H1 (cell line): Measurements from ENCODE around the gene MCM5. TPM values are rescaled to one million over a fixed set of nuclear protein-coding genes. Genes with fewer than 3 reads are reported as not detected.

Source experiments
- ASH2L ChIP-seq: fragments of 200-600, 300-600 bp; sonication (generic); IDR thresholded peaks from one replicate; pipeline ENCODE4 v1.7.1; 2017; ENCODE audit warnings: low read length
- CBX5 ChIP-seq: fragments of 300-800, 300-1000 bp; sonication (generic); IDR thresholded peaks from 2 replicates; pipeline ENCODE4 v1.7.1; 2016; ENCODE audit warnings: antibody characterized with exemption, low read length, low read depth
- EGR1 ChIP-seq: IDR thresholded peaks from 2 replicates; pipeline ENCODE4 v1.6.1; 2011; ENCODE audit warnings: low read depth, low read length, borderline replicate concordance
- EZH2 ChIP-seq: fragments of 200-600 bp; sonication (generic); IDR thresholded peaks from 2 replicates; pipeline ENCODE4 v1.7.1; 2012; ENCODE audit warnings: low read depth, mild to moderate bottlenecking, moderate library complexity, low read length, inconsistent platforms; ENCODE audit not compliant: severe bottlenecking
- JUN ChIP-seq: IDR thresholded peaks from 2 replicates; pipeline ENCODE4 v1.6.1; 2011; ENCODE audit warnings: low read depth, mild to moderate bottlenecking, improper control_type of control experiment, low read length
- RBBP5 ChIP-seq: IDR thresholded peaks from 2 replicates; pipeline ENCODE4 v1.7.1; 2012; ENCODE audit warnings: low read depth, mild to moderate bottlenecking, inconsistent platforms, low read length, moderate library complexity, borderline replicate concordance
- SUZ12 ChIP-seq: fragments of 200-600 bp; sonication (generic); IDR thresholded peaks from 2 replicates; pipeline ENCODE4 v1.6.1; 2012; ENCODE audit warnings: mild to moderate bottlenecking, inconsistent platforms, low read length, moderate library complexity, mixed read lengths
- TAF7 ChIP-seq: optimal IDR thresholded peaks from 2 replicates; pipeline ENCODE3; 2011; ENCODE audit warnings: low read depth, mild to moderate bottlenecking, inconsistent platforms, low read length, moderate library complexity, borderline replicate concordance
- polyA plus RNA-seq, 7 experiments: library from polyadenylated mRNA; depleted of rRNA in 3 of 7; stranded (reverse) in 5 of 7; unstranded in 2 of 7; fragments of >200 nt in 5 of 7; fragments of 200-250 nt in 2 of 7; gene quantifications; 1 replicate in 5 of 7; 2 replicates in 1 of 7; 4 replicates in 1 of 7; pipeline versions ENCODE4 v1.2.1 to v1.2.3, GENCODE V29; 2011 to 2013; ENCODE audit warnings: missing spikeins in 2 of 7, mixed read lengths in 2 of 7
- total RNA-seq: library from RNA; stranded (reverse); fragmentation: NEBNext Ultra II Directional; extraction: Animal tissue kit (Norgen Biotek cat#: 25700); gene quantifications from 2 replicates; pipeline ENCODE4 v1.2.1, GENCODE V29; 2021

The MCM5 gene
- total and polyA plus RNA-seq, 2 of the 8 experiments (the other 6 are each of a cell fraction or from before 2014, with no cell fraction given): 210 to 305 TPM

DNA sequence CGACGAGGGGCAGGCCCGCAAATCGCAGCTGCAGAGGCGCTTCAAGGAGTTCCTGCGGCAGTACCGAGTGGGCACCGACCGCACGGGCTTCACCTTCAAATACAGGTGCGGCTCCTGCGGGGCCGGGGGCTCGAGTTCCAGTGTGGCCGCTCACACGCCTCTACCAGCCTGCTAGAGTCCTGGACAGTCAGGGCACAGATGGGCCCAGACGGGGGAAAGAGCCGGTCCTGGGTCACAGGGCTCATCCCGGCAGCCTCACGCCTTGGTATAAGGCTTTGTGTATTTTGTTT, 506 bp downstream of the MCM5 start (continued):
- no peak for TF ChIP-seq EGR1
- TF ChIP-seq SUZ12: no peak
- no peak for TF ChIP-seq CBX5
- TF ChIP-seq JUN: no peak
- no peak for TF ChIP-seq TAF7
- no peak for TF ChIP-seq RBBP5
- no peak for TF ChIP-seq ASH2L
- no peak for TF ChIP-seq EZH2
